Naive thymus-derived CD4-positive, alpha-beta T cell (primary cell): ENCODE measurements around the gene PBX4. TPM values are rescaled to one million over a fixed set of nuclear protein-coding genes. Genes with fewer than 3 reads are reported as not detected.

Source experiments
- ATAC-seq: fragments of 150-1000 bp; cut with Tn5 transposase; 2 replicates; pipeline ENCODE4 v1.10.0; 2021; ENCODE audit warnings: mild to moderate bottlenecking, moderate library complexity
- CTCF ChIA-PET: fragments of 350-600 bp; sonication (Branson Sonifier 250); formaldehyde crosslinking; loops from one replicate; lab custom pipeline; 2021; ENCODE audit warnings: antibody characterized with exemption; lab: Charles Lee
- POLR2A ChIA-PET: fragments of 350-600 bp; sonication (Branson Sonifier 250); formaldehyde crosslinking; loops from one replicate; lab custom pipeline; 2021; ENCODE audit warnings: antibody characterized with exemption, inconsistent platforms; lab: Charles Lee
- DNase-seq, 9 donors: peaks; one replicate each; pipeline versions ENCODE4 v3.0.0 to v3.0.0-alpha.2; 2020 to 2022; ENCODE audit warnings: mixed read lengths in 1 of 9
- H3K27ac ChIP-seq: one replicate; pipeline ENCODE4 v1.7.0; 2013; ENCODE audit warnings: mild to moderate bottlenecking, low read depth, low read length, moderate library complexity
- H3K27me3 ChIP-seq, 2 donors: one replicate each; pipeline ENCODE4 v1.7.0; 2013; ENCODE audit warnings: low read length in 2 of 2, mild to moderate bottlenecking in 2 of 2, moderate library complexity in 2 of 2; ENCODE audit not compliant: control insufficient read depth in 2 of 2, insufficient read depth in 2 of 2
- H3K36me3 ChIP-seq, 3 experiments: 1 replicate in 2 of 3; 2 replicates in 1 of 3; pipeline ENCODE4 v1.7.0; 2013; ENCODE audit warnings: low read length in 3 of 3, mild to moderate bottlenecking in 3 of 3, moderate library complexity in 1 of 3; ENCODE audit not compliant: insufficient read depth in 3 of 3, control insufficient read depth in 2 of 3
- H3K4me1 ChIP-seq, 2 donors: one replicate each; pipeline ENCODE4 v1.7.0; 2013; ENCODE audit warnings: low read length in 2 of 2, mild to moderate bottlenecking in 2 of 2, moderate library complexity in 1 of 2; ENCODE audit not compliant: control insufficient read depth in 2 of 2, insufficient read depth in 2 of 2
- H3K4me3 ChIP-seq: 2 replicates; pipeline ENCODE4 v1.7.0; 2013; ENCODE audit warnings: mild to moderate bottlenecking, low read length
- H3K9me3 ChIP-seq, 3 experiments: 1 replicate in 2 of 3; 2 replicates in 1 of 3; pipeline ENCODE4 v1.7.0; 2013; ENCODE audit warnings: low read length in 3 of 3; ENCODE audit not compliant: control insufficient read depth in 2 of 3
- H3K27ac Mint-ChIP-seq, 9 donors: one replicate each; pipeline ENCODE4 v1.8.0; 2020 to 2022; ENCODE audit warnings: mixed read lengths in 9 of 9, mild to moderate bottlenecking in 8 of 9, moderate library complexity in 5 of 9, inconsistent platforms in 2 of 9
- H3K27me3 Mint-ChIP-seq, 5 donors: one replicate each; pipeline ENCODE4 v1.8.0; 2021 to 2022; ENCODE audit warnings: mixed read lengths in 5 of 5, mild to moderate bottlenecking in 1 of 5
- H3K36me3 Mint-ChIP-seq, 5 donors: one replicate each; pipeline ENCODE4 v1.8.0; 2020 to 2022; ENCODE audit warnings: mixed read lengths in 5 of 5, mild to moderate bottlenecking in 3 of 5, inconsistent platforms in 1 of 5
- H3K4me1 Mint-ChIP-seq, 7 donors: one replicate each; pipeline ENCODE4 v1.8.0; 2020 to 2022; ENCODE audit warnings: mixed read lengths in 7 of 7, mild to moderate bottlenecking in 3 of 7, inconsistent platforms in 1 of 7
- H3K4me3 Mint-ChIP-seq, 10 donors: one replicate each; pipeline ENCODE4 v1.8.0; 2020 to 2022; ENCODE audit warnings: mild to moderate bottlenecking in 10 of 10, mixed read lengths in 10 of 10, moderate library complexity in 6 of 10, inconsistent platforms in 2 of 10
- H3K9me3 Mint-ChIP-seq, 11 donors: one replicate each; pipeline ENCODE4 v1.8.0; 2020 to 2022; ENCODE audit warnings: mixed read lengths in 11 of 11, mild to moderate bottlenecking in 4 of 11, inconsistent platforms in 1 of 11, moderate library complexity in 1 of 11
- intact Hi-C, 2 donors: fragments of 100-400 bp; cut with micrococcal nuclease; formaldehyde crosslinking; loops; one replicate each; pipeline ENCODE4 v1.15.1; 2023
- polyA plus RNA-seq, 2 donors: library from polyadenylated mRNA; unstranded; fragments of 300-500 nt; fragmentation: Illumina TruSeq; gene quantifications; one replicate each; pipeline ENCODE4 v1.2.3, GENCODE V29; 2021
- total RNA-seq, 6 experiments: library from RNA in 5 of 6; stranded (reverse) in 5 of 6; gene quantifications; 1 replicate in 5 of 6; 2 replicates in 1 of 6; pipeline ENCODE4 v1.2.3 and lab custom pipeline; 2021 to 2026

The PBX4 gene
- total and polyA plus RNA-seq, 7 experiments from 2014 or later = 3.8 to 42.7 (median 30.9) TPM

- no peaks in the 10 kb centered on the region for H3K27me3 Mint-ChIP-seq
- no peak for DNase-seq
- ChIA-PET CTCF (interaction anchor here (1.8 kb wide), 1 partner anchor 82 kb away, joined by 8 read pairs; the partner anchor contains the start of gene GMIP), POLR2A (interaction anchor here (0.5 to 0.9 kb wide), 4 partner anchors 21 to 158 kb away, joined by 3 to 5 read pairs (median 3); partner anchors contain the start of gene ZNF101)
- H3K27me3 ChIP-seq = no peaks in the 10 kb centered on the region
- peak overlapping the region in 7 of 9 donors; percentile 29 to 63 (median 48) for H3K27ac Mint-ChIP-seq
- intact Hi-C loops = loop anchor here in 1 of 2 donors (2.0 kb wide), 2 partner anchors 29 to 37 kb away; no protein-coding TSS in a partner anchor
- H3K4me3 Mint-ChIP-seq = no peak overlapping the region
- H3K27ac ChIP-seq = no peak overlapping the region
- H3K4me3 ChIP-seq = no peak overlapping the region
- no peak for ATAC-seq
- peaks cover 0 to 19% (median 0%) of the 10 kb centered on the region in 3 experiments for H3K36me3 ChIP-seq
- peaks cover 0 to 45% (median 10%) of the 10 kb centered on the region in 5 donors for H3K36me3 Mint-ChIP-seq
- H3K9me3 Mint-ChIP-seq = no peaks in the 10 kb centered on the region
- peaks cover 20 to 40% (median 29%) of the 10 kb centered on the region in 7 donors for H3K4me1 Mint-ChIP-seq
- H3K4me1 ChIP-seq = peaks cover 0 to 18% of the 10 kb centered on the region in 2 donors
- H3K9me3 ChIP-seq = no peaks in the 10 kb centered on the region
Measured at GRCh38 chr19:19561946-19562664, 56.4 kb downstream of the PBX4 start.

- ChIA-PET POLR2A (interaction anchor here (0.8 to 2.1 kb wide), 14 partner anchors 11 to 261 kb away, joined by 3 to 14 read pairs (median 4); partner anchors contain the start of genes GMIP, PBX4 and ZNF506), CTCF (interaction anchor here (0.8 to 2.0 kb wide), 6 partner anchors 8 to 46 kb away, joined by 3 to 9 read pairs (median 4); no protein-coding TSS in a partner anchor)
- Histone ChIP-seq H3K36me3 (peaks cover 0 to 10% (median 0%) of the 10 kb centered on the region in 3 experiments), H3K27ac (no peak overlapping the region), H3K27me3 (no peaks in the 10 kb centered on the region), H3K4me1 (peaks cover 0 to 18% of the 10 kb centered on the region in 2 donors), H3K4me3 (no peak overlapping the region), H3K9me3 (no peaks in the 10 kb centered on the region)
- peak in 4 of 9 donors; percentile 37 to 41 (median 40) for DNase-seq
- ATAC-seq = no peak
- H3K27me3 Mint-ChIP-seq = no peaks in the 10 kb centered on the region
- intact Hi-C loops = no loop called here
- H3K4me3 Mint-ChIP-seq = peak overlapping the region; percentile 29 to 72 (median 53)
- H3K27ac Mint-ChIP-seq = peak overlapping the region; percentile 62 to 88 (median 81)
- H3K9me3 Mint-ChIP-seq = no peaks in the 10 kb centered on the region
- peaks cover 20 to 40% (median 29%) of the 10 kb centered on the region in 7 donors for H3K4me1 Mint-ChIP-seq
- H3K36me3 Mint-ChIP-seq = peaks cover 0 to 38% (median 6%) of the 10 kb centered on the region in 5 donors
Measured at GRCh38 chr19:19559931-19560330, 58.6 kb downstream of the PBX4 start.

- H3K36me3 ChIP-seq = peaks cover 0 to 4% (median 0%) of the 10 kb centered on the region in 3 experiments
- Mint-ChIP-seq H3K36me3 (peaks cover 0 to 28% (median 4%) of the 10 kb centered on the region in 5 donors), H3K4me3 (peak overlapping the region in 4 of 10 donors; percentile 20 to 67 (median 49)), H3K27ac (peak overlapping the region; percentile 35 to 89 (median 63)), H3K4me1 (peaks cover 24 to 40% (median 29%) of the 10 kb centered on the region in 7 donors), H3K9me3 (no peaks in the 10 kb centered on the region), H3K27me3 (no peaks in the 10 kb centered on the region)
- ATAC-seq (no peak), DNase-seq (no peak)
- H3K4me3 ChIP-seq = no peak overlapping the region
- POLR2A ChIA-PET = interaction anchor here (0.7 to 4.7 kb wide), 3 partner anchors 17 to 67 kb away, joined by 3 to 22 read pairs (median 4); no protein-coding TSS in a partner anchor
- H3K9me3 ChIP-seq = no peaks in the 10 kb centered on the region
- H3K27me3 ChIP-seq = no peaks in the 10 kb centered on the region
- no peak overlapping the region for H3K27ac ChIP-seq
- CTCF ChIA-PET = interaction anchor here (1.2 kb wide), 1 partner anchor 26 kb away, joined by 4 read pairs; no protein-coding TSS in a partner anchor
- peaks cover 0 to 18% of the 10 kb centered on the region in 2 donors for H3K4me1 ChIP-seq
- intact Hi-C loops = no loop called here
Measured at GRCh38 chr19:19558636-19559035, 59.9 kb downstream of the PBX4 start.

- no peaks in the 10 kb centered on the region for H3K9me3 ChIP-seq
- CTCF ChIA-PET = interaction anchor here (1.2 kb wide), 1 partner anchor 26 kb away, joined by 4 read pairs; no protein-coding TSS in a partner anchor
Measured at GRCh38 chr19:19558055-19558454, 60.4 kb downstream of the PBX4 start.

GRCh38 chr19:19554074-19555023, 64.1 kb downstream of the PBX4 start:
- Mint-ChIP-seq H3K27me3 (no peaks in the 10 kb centered on the region), H3K4me3 (no peak overlapping the region), H3K27ac (peak overlapping the region in 2 of 9 donors; percentile 46 to 77), H3K9me3 (no peaks in the 10 kb centered on the region), H3K36me3 (peaks cover 0 to 10% (median 0%) of the 10 kb centered on the region in 5 donors), H3K4me1 (peaks cover 7 to 16% (median 13%) of the 10 kb centered on the region in 7 donors)
- peak in 4 of 9 donors; percentile 37 to 73 (median 52) for DNase-seq
- Histone ChIP-seq H3K4me3 (no peak overlapping the region), H3K9me3 (no peaks in the 10 kb centered on the region), H3K27ac (no peak overlapping the region), H3K27me3 (no peaks in the 10 kb centered on the region), H3K4me1 (peaks cover 0 to 6% of the 10 kb centered on the region in 2 donors), H3K36me3 (no peaks in the 10 kb centered on the region)
- CTCF ChIA-PET = interaction anchor here (0.6 to 4.0 kb wide), 9 partner anchors 14 to 65 kb away, joined by 3 to 24 read pairs (median 4); partner anchors contain the start of gene PBX4
- intact Hi-C loops = loop anchor here (2.0 to 5.0 kb wide), 3 partner anchors 22 to 88 kb away; partner anchors contain the start of gene GMIP (in 1 of the 2)
- ATAC-seq = peak; percentile 67
- POLR2A ChIA-PET = interaction anchor here (0.7 to 4.7 kb wide), 10 partner anchors 23 to 311 kb away, joined by 3 to 22 read pairs (median 6); partner anchors contain the start of genes GMIP, LPAR2, ZNF101 and ZNF253

More at GRCh38 chr19:19558055-19558454, 60.4 kb downstream of the PBX4 start:
- Histone ChIP-seq H3K27ac (no peak overlapping the region), H3K4me1 (peaks cover 0 to 18% of the 10 kb centered on the region in 2 donors), H3K4me3 (no peak overlapping the region), H3K27me3 (no peaks in the 10 kb centered on the region), H3K36me3 (peaks cover 0 to 4% (median 0%) of the 10 kb centered on the region in 3 experiments)
- no peak for ATAC-seq
- Mint-ChIP-seq H3K4me1 (peaks cover 23 to 40% (median 28%) of the 10 kb centered on the region in 7 donors), H3K4me3 (no peak overlapping the region), H3K9me3 (no peaks in the 10 kb centered on the region), H3K27ac (peak overlapping the region in 6 of 9 donors; percentile 30 to 89 (median 64)), H3K27me3 (no peaks in the 10 kb centered on the region), H3K36me3 (peaks cover 0 to 27% (median 4%) of the 10 kb centered on the region in 5 donors)
- POLR2A ChIA-PET = interaction anchor here (0.7 to 4.7 kb wide), 4 partner anchors 17 to 106 kb away, joined by 3 to 22 read pairs (median 4); partner anchors contain the start of gene ATP13A1
- intact Hi-C loops = no loop called here
- DNase-seq = no peak
